ENCODE results near the gene ETNK2.

GRCh38 chr1:204091787-204092312 is 60.0 kb downstream of the ETNK2 start:
- TF ChIP-seq CTCF (IDR thresholded peaks at IDR 0.05) (no peak), POLR2A (IDR thresholded peaks at IDR 0.05) (no peak)

All from body of pancreas (tissue), 4 donors.